Lung (tissue), 16 donors: ENCODE measurements around the gene SEC22B. TPM values are rescaled to one million over a fixed set of nuclear protein-coding genes. Genes with fewer than 3 reads are reported as not detected.
"Not testable (repeated sequence)": the region's sequence is repeated elsewhere in the genome, so short reads cannot be mapped to it uniquely, and the experiment has no call there.

ENCODE experiments used
- ATAC-seq: fragments of 200-7000 bp; cut with Tn5 transposase; one replicate; pipeline ENCODE4 v1.9.1; 2020; ENCODE audit warnings: moderate number of reproducible peaks; ENCODE audit not compliant: insufficient read depth, low FRiP score
- DNase-seq, 3 donors: peaks; one replicate each; pipeline ENCODE4 v3.0.0-alpha.2; 2013 to 2017
- H3K27ac ChIP-seq, 2 donors: one replicate each; pipeline ENCODE4 v1.5.1; 2013; ENCODE audit warnings: mild to moderate bottlenecking in 2 of 2, moderate library complexity in 2 of 2, control low read depth in 1 of 2, inconsistent platforms in 1 of 2, low read depth in 1 of 2, low read length in 1 of 2
- H3K27me3 ChIP-seq, 3 donors: one replicate each; pipeline ENCODE4 v1.5.1; 2013; ENCODE audit warnings: low read length in 2 of 3; ENCODE audit not compliant: control insufficient read depth in 3 of 3, insufficient read depth in 3 of 3
- H3K36me3 ChIP-seq, 4 donors: one replicate each; pipeline ENCODE4 v1.5.1; 2013; ENCODE audit warnings: low read length in 4 of 4, mild to moderate bottlenecking in 1 of 4, moderate library complexity in 1 of 4; ENCODE audit not compliant: control insufficient read depth in 4 of 4, insufficient read depth in 4 of 4
- H3K4me1 ChIP-seq, 5 donors: one replicate each; pipeline ENCODE4 v1.5.1; 2013; ENCODE audit warnings: low read length in 5 of 5, mild to moderate bottlenecking in 2 of 5, moderate library complexity in 1 of 5; ENCODE audit not compliant: control insufficient read depth in 5 of 5, insufficient read depth in 5 of 5
- H3K4me3 ChIP-seq: one replicate; pipeline ENCODE4 v1.5.1; 2013; ENCODE audit warnings: mild to moderate bottlenecking, control low read depth, moderate library complexity
- H3K9ac ChIP-seq, 2 donors: one replicate each; pipeline ENCODE4 v1.5.1; 2013; ENCODE audit warnings: low read length in 2 of 2, control low read depth in 1 of 2; ENCODE audit not compliant: insufficient read depth in 1 of 2
- H3K9me3 ChIP-seq, 4 donors: one replicate each; pipeline ENCODE4 v1.5.1; 2013; ENCODE audit warnings: low read length in 3 of 4, mild to moderate bottlenecking in 1 of 4, moderate library complexity in 1 of 4; ENCODE audit not compliant: control insufficient read depth in 4 of 4, insufficient read depth in 3 of 4
- WGBS, 2 donors: extraction: QIAGEN DNeasy Blood & Tissue Kit; methylation state at CpG; one replicate each; pipeline ENCODE4 v1.1.7; 2013; 5-methylcytosine and 5-hydroxymethylcytosine counted together
- long read RNA-seq, 5 donors: transcript quantifications; one replicate each; lab custom pipeline, GENCODE V29; 2026
- polyA plus RNA-seq, 2 donors: library from polyadenylated mRNA; stranded (reverse); fragments of 200-250 nt; gene quantifications; one replicate each; pipeline ENCODE4 v1.2.1, GENCODE V29; 2013
- total RNA-seq, 2 donors: library from RNA; depleted of rRNA in 1 of 2; stranded (reverse); fragments of >200 nt in 1 of 2; gene quantifications; one replicate each; pipeline ENCODE4 v1.2.1, GENCODE V29; 2014 to 2021
- TF ChIP-seq, protein P1 (sequence below): IDR thresholded peaks from 2 replicates; pipeline ENCODE4 v1.5.1; 2012; ENCODE audit warnings: mild to moderate bottlenecking; ENCODE audit errors: control extremely low read depth, extremely low read depth
- donor health status: control.
- donor health status: control.
- donor health status: Bipolar disorder and iron deficiency.
- donor health status: healthy.
- donor health status: DM: yes; HTN: yes; CAD: no.

The SEC22B gene
- total RNA-seq (10 to 100 TPM; 27.0 to 50.8 TPM), polyA plus RNA-seq (10 to 100 TPM; 20.6 to 24.4 TPM)
- long read RNA-seq, donor 1, full-length matches to known transcripts, result 38 of 170 reads
- long read RNA-seq, donor 1, partial matches to known transcripts, result 132 of 170 reads
- long read RNA-seq, donor 1, other reads (novel, unspliced or antisense), result 0 of 170 reads
- long read RNA-seq, donor 2, full-length matches to known transcripts, result 13 of 19 reads
- long read RNA-seq, donor 2, partial matches to known transcripts, result 6 of 19 reads
- long read RNA-seq, donor 2, other reads (novel, unspliced or antisense), result 0 of 19 reads
- long read RNA-seq, donor 3, full-length matches to known transcripts, result 22 of 22 reads
- long read RNA-seq, donor 3, partial matches to known transcripts, result 0 of 22 reads
- long read RNA-seq, donor 3, other reads (novel, unspliced or antisense), result 0 of 22 reads
- long read RNA-seq, donor 4, full-length matches to known transcripts, result 10 of 10 reads
- long read RNA-seq, donor 4, partial matches to known transcripts, result 0 of 10 reads
- long read RNA-seq, donor 4, other reads (novel, unspliced or antisense), result 0 of 10 reads
- long read RNA-seq, donor 5, full-length matches to known transcripts, result 35 of 46 reads
- long read RNA-seq, donor 5, partial matches to known transcripts, result 11 of 46 reads
- long read RNA-seq, donor 5, other reads (novel, unspliced or antisense), result 0 of 46 reads

DNA sequence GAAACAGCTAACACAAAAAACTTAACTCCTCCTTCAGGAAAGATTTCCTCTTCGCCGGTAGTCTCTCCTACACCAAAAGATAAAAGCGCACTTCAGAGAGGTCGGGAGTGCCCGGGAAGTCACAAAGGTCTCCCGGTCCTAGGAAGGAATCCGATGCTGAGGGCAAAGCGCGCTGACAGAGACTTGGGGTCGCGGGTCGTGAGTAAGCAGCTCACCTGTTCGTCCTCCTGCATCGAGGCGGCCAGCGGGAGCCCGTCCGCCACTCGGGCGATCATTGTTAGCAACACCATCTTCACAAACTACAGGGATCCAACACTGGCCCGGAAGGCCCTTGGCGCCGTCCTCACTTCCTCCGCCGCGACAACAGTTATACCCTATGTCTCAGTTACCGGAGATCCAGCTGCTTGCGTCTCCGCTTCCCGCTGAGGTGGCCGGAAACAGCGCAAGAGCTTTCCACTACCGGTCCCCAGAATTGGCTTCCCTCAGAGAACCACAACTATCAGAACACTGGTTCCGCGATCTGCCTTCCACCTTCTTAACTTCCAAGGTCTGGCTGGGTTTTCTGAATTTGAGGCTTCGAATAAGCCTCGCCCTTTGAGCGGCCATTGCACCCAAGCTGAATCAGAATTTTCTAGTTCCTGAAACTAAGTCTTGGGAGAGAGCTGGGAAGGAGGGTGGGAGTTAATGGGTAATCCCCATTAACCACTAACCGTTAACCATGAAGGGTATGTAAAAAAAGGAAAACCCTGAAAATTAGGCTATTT is at the start of gene SEC22B:
Gene SEC22B, minus strand, starts transcription at position 429 of the 764 bp plus-strand sequence. Its CDS starts 139 bp downstream, at position 290.
- H3K9ac ChIP-seq, result peak within 1 kb of the TSS; percentile 98

DNA sequence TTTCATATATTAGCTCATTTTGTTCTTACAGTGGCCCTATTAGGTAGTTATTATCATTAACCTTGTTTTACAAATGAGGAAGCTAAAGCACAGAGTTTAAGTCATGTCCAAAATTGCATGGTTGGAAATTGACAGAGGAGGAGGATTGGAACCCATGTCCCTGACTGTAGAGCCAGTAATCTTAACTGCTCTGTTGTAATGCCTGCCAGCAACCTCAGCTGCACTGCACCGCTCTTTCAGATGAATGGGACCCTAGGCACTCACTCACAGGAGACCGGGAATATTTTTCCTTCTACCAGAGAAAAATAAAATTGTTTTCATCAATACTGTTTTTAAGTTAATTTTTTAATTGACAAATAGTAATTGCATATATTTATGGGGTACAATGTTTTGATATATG is 41.6 kb upstream of the SEC22B start:
- H3K9ac ChIP-seq, H3K27ac ChIP-seq, H3K36me3 ChIP-seq, DNase-seq, H3K4me3 ChIP-seq, H3K9me3 ChIP-seq, ATAC-seq, H3K4me1 ChIP-seq, H3K27me3 ChIP-seq: not testable (repeated sequence)
- WGBS, 2 donors, result 77 to 100% methylated on average over 2 of the region's 2 CpGs

More for the DNA sequence above, at the start of gene SEC22B:
- Histone ChIP-seq H3K4me1 (peaks cover 0 to 16% (median 13%) of the 10 kb centered on the region in 5 donors), H3K4me3 (peak within 1 kb of the TSS; percentile 89), H3K9me3 (no peaks in the 10 kb centered on the region), H3K36me3 (peaks cover 0 to 6% (median 0%) of the 10 kb centered on the region in 4 donors), H3K27me3 (no peaks in the 10 kb centered on the region), H3K27ac (peak within 1 kb of the TSS; percentile 74 to 100)
- DNase-seq, result peak; percentile 91 to 97 (median 96)
- peak; percentile 93 for ATAC-seq
- TF ChIP-seq, protein P1, sequence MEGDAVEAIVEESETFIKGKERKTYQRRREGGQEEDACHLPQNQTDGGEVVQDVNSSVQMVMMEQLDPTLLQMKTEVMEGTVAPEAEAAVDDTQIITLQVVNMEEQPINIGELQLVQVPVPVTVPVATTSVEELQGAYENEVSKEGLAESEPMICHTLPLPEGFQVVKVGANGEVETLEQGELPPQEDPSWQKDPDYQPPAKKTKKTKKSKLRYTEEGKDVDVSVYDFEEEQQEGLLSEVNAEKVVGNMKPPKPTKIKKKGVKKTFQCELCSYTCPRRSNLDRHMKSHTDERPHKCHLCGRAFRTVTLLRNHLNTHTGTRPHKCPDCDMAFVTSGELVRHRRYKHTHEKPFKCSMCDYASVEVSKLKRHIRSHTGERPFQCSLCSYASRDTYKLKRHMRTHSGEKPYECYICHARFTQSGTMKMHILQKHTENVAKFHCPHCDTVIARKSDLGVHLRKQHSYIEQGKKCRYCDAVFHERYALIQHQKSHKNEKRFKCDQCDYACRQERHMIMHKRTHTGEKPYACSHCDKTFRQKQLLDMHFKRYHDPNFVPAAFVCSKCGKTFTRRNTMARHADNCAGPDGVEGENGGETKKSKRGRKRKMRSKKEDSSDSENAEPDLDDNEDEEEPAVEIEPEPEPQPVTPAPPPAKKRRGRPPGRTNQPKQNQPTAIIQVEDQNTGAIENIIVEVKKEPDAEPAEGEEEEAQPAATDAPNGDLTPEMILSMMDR, result no peak
- WGBS, 2 donors, result 3% methylated on average over 39 of the region's 39 CpGs

DNA sequence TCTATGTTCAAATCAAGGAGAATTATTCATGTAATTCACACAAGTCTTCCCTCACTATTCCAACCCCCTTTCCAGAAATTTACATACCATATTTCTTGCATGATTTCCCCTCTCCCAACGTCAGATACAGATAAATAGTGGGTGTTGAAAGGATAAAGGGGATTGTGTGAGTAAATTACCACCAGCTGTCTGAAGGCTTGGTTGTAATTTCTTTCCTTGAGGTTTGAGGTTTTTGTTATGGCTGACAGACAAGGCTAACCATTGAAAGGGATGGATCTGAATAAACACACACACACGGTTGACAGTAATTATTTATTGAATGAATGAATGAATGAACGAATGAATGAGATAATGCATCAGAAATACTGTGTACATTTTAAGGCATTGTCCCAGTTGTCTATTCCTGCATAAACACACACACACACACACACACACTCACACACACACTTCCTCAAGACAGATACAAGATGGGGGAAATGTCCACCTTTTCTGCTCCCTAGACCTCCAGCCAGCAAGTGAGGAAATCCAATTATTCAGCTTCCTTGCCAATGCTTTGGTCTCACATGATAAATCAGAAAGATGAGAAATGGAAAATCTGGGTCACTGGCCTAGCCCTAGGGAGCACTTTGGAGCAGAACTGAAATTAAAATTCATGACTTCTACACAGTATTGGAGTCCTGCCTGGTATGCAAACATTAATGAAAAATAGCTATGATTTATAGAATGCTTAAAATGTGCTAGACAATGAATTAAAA is 41.0 kb upstream of the SEC22B start:
- not testable (repeated sequence) for H3K9me3 ChIP-seq, H3K27ac ChIP-seq, ATAC-seq, H3K27me3 ChIP-seq, H3K4me3 ChIP-seq, H3K9ac ChIP-seq, H3K36me3 ChIP-seq, H3K4me1 ChIP-seq, DNase-seq
- 31 to 67% methylated on average over 2 of the region's 3 CpGs for WGBS, 2 donors

DNA sequence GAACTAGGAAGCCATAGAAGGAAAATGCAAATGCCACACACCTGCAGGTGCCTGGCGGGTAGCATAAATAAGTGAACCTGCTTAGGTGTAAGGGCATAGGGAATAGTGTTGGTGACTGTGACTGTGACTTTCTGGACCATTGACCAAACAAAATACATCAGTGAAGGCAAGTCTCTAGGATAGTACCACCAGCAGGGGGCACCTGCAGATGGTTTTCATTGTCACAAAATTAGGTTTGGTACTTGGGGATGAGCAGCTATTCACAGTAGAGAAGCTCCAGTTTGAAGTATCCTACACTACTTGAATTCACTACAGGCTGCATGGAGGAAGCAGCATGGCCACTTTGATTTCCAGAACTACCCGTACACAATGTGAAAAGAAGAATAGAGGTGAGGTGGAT is 37.3 kb upstream of the SEC22B start:
- ATAC-seq, H3K27ac ChIP-seq, H3K9me3 ChIP-seq, H3K36me3 ChIP-seq, DNase-seq, H3K9ac ChIP-seq, H3K4me3 ChIP-seq, H3K27me3 ChIP-seq, H3K4me1 ChIP-seq: not testable (repeated sequence)
- WGBS, 2 donors, result no CpG with 5 or more reads among the region's 2 CpGs

DNA sequence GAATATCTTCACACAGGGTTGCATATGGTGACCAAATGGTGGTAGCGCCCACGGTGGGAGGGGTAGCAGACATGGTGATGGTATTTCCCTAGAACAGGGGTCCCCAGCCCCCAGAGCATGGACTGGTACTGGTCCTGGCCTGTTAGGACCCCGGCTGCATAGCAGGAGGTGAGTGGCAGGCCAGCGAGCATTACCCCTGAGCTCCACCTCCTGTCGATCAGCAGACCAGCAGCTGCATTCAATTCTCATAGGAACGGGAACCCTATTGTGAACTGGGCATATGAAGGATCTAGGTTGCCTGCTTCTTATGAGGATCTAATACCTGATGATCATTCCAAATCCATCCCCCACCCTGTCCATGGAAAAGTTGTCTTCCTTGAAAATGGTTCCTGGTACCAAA is 34.4 kb upstream of the SEC22B start:
- not testable (repeated sequence) for H3K27ac ChIP-seq, DNase-seq

DNA sequence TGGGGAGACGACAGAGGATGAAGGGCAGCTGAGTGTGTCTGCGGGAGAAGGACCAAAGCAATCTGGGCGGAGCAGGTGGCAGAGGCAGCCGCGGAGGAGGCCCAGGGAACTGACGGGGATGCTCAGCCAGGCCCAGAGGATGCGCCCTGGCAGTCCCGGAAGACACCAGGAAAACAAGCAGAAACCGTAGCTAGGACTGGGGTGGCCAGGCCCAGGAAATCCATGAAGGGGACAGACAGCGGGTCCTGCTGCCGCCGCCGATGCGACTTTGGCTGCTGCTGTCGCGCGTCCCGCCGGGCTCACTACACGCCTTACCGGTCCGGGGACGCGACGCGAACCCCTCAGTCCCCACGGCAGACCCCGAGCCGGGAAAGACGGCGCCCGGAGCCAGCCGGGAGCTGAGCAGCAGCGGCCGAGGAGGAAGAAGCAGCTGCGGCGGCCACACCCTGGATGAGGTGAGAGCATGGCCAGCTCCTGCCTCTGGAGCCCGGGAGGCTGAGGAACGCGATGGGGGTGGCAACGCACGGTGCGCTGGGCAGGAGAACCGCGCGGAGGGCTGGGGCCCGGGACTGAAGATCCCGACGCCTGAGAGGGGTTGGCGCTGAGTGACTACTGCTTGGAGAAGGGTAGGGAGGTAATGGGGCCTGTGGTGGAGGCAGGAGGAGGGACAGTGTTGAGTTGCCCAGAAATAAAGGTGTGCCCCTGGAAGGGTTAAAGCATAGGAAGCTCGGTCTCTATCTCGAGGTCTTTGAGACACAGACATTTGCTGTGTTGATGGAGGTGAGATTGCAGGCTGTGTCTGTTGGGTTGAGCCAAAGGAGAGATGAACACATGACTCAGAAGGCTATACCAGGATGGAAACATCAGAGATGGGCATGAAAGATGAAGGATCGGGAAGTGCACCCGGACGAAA is 20.8 kb upstream of the SEC22B start:
- H3K27ac ChIP-seq, H3K27me3 ChIP-seq, ATAC-seq, H3K9ac ChIP-seq, H3K36me3 ChIP-seq, H3K4me3 ChIP-seq, H3K9me3 ChIP-seq, H3K4me1 ChIP-seq: not testable (repeated sequence)
- peak in 1 of 3 donors; percentile 0 for DNase-seq
- WGBS, 2 donors, result 10 to 17% methylated on average over 18 to 50 of the region's 55 CpGs

More for the DNA sequence above, 34.4 kb upstream of the SEC22B start:
- not testable (repeated sequence) for H3K9me3 ChIP-seq, H3K27me3 ChIP-seq, H3K4me1 ChIP-seq, H3K4me3 ChIP-seq, H3K36me3 ChIP-seq, H3K9ac ChIP-seq, ATAC-seq
- WGBS, 2 donors, result no CpG with 5 or more reads among the region's 6 CpGs
